Mucosa of gallbladder (tissue), 1 donor: ENCODE measurements around the gene PTPRN2. TPM values are rescaled to one million over a fixed set of nuclear protein-coding genes. Genes with fewer than 3 reads are reported as not detected.
"Not testable (repeated sequence)": the region's sequence is repeated elsewhere in the genome, so short reads cannot be mapped to it uniquely, and the experiment has no call there.

Experiments used
- DNase-seq: peaks from one replicate; pipeline ENCODE4 v3.0.0-alpha.2; 2020; ENCODE audit warnings: low spot score
- total RNA-seq: library from RNA; stranded (reverse); gene quantifications from one replicate; pipeline ENCODE4 v1.2.1, GENCODE V29; 2021
- donor health status: DM: no; HTN: no; CAD: no.

Gene PTPRN2
- total RNA-seq, 1 donor from 2014 or later, result 11.9 TPM

DNA sequence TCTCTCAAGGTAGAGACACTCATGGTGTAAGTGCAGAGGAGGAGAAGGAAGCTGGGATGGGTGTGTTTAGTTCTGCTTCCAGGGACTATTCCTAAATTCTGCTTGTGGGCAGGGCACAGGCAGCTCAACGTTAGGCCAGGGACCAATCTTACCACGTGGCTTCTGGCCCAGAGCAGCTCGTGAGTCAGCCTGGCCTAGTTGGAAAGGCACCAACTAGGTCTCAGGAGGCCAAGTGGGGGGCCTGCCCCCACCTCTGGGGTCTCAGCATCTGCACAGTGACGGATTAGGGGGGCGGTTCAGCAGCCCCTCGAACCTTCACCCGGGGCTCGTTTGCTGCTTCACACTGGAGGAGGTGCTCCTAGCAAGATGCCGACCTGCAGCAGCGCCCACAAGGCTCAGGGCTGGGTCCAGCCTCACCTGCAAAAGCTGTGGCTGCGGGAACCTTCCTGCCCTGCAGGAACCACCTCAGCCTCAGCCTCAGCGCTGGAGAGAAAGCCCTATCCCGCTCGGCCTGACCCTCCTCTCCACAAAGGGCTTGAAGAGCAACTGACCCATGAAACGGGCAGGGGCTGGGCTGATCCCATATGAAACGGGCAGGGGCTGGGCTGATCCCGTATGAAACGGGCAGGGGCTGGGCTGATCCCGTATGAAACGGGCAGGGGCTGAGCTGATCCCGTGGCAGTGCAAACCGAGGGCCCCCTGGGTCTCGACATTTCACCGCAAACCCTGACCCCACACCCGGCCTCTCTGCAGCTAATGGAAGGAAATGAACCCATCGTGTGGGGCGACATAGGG, 803.4 kb downstream of the PTPRN2 start:
- DNase-seq, result no peak

- DNase-seq, result no peak
These were observed 805.6 kb downstream of the PTPRN2 start for GRCh38 chr7:157782041-157782440.

DNA sequence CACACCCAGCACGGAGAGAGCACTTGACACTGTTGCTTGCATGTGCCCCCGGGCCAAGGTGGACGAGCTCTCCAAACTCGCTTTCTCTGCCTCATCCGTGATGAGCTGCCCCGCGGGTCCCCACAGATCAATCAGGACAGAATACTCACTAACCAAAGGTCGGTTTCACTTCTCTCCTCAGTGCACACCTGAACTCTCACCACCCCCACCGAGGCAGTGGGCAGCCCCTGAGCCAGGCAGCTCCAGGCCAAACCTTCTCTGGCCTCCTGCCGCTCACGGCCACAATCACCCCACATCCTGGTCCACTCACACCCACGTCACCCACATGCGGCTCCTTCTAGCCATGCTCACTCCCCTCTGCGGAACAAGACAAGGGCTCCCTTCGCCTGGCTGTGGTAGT, 806.9 kb downstream of the PTPRN2 start:
- DNase-seq, result no peak

DNA sequence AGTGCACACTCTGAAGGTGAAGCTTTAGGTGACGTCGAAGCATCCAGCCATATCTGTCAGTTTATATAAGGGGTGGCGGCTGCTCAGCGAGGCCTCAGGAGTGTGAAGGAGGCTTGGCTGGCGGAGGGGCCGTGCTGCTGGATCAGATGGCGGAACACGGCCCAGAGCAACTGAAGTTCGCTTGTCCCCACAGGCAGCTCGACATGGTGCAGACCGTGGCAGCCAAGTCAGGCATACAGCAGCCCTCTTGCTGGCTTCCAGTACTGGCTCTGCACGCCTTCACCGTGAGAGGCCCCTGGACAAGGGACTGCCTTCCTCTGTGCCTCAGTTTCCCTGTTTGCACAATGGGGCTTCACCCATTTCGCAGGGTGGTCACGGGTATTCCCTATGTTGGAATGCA, 807.3 kb downstream of the PTPRN2 start:
- no peak for DNase-seq

DNA sequence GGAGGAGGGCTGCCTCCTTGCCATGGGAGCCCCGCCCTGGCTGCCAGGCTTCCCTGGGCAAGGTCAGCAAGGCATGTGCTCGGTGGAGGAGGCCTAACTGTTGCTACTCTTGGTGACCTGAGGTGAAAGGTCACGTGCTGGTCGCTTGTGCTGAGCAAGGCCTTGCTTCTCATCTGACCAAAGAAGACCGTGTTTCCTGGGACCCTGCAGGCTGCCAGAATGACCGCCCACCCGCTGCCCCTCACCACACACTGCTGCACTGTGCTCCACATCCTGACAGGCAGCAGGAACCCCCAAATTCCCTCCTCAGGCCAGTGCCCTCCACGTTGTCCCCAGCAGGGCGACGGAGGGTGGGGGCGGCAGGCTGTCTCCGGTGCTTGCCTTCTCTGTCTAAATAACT, 808.4 kb downstream of the PTPRN2 start:
- no peak for DNase-seq

DNA sequence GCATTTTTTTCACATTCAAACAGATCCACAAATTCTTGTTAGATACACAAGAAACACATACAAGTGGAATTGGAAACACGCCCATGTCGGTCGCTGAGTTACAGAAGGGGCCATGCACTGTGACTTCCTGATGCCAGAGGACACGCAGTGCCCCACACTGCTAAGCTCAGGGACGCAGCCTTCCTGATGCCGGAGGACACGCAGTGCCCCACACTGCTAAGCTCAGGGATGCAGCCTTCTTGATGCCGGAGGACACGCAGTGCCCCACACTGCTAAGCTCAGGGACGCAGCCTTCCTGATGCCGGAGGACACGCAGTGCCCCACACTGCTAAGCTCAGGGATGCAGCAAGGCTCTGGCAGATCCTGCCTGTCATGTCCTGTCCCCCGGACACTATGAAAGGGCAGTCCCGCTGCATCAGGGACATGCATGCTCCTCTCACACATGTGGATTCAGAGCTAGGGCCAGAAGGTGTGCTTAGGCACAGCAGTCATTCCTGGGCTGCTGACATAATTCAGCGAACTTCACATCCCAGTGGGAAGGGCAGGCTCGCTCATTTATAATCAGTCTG, 810.3 kb downstream of the PTPRN2 start:
- not testable (repeated sequence) for DNase-seq

GRCh38 chr7:157775560-157776332, 811.9 kb downstream of the PTPRN2 start:
- no peak for DNase-seq

- no peak for DNase-seq
These were observed 812.5 kb downstream of the PTPRN2 start for GRCh38 chr7:157775021-157775559.

GRCh38 chr7:157774495-157774894, 813.1 kb downstream of the PTPRN2 start:
- DNase-seq, result no peak

DNA sequence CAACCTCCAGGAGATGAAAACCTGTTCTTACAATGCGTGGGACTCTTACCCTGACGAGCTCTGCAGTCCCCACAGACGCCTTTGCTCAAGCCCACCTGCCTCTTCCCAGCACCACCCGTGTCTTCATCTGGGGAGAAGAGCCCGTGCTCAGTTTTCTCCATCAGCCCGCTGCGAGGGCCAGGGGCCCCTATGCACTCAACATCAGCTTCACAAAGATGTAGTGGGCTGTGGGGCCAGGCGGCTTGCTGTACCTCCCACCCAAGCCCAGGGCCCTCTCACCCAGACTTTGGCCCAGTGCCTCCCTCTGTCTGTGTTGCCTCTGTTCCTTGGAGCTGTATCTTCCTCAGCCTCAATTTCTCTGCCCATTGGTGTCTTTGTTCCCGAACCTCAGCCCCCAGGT, 814.3 kb downstream of the PTPRN2 start:
- DNase-seq, result no peak

DNA sequence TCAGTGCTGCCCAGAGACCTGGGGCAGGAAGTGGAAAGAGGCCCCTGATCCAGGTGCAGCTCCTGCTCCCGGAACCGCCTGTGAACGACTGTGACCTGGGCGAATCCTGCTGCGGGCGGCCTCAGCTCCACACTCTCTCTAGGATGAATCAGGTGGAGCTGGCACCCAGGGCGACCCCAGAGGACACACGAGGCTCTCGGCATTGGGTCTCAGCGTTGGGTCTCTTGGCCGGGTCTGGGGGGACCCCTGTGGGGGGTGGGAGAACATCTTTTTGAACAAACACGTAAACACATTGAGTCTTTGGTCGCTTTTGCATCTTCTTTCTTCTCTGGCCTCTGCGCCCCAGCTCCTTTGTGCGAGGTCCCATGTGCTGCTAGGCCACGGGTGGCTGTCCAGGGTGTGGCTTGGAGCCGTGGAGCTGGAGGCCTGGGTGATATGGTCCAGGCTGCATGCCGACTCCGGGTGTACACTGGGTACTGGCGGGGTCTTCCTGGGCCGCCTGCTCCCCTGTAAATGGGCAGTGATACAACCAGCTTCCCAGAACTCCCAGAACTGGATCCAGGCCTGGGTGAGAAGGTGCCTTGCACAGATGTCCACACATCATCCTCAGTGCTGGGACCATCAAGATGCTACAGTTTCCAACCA, 815.0 kb downstream of the PTPRN2 start:
- no peak for DNase-seq

GRCh38 chr7:157771689-157772088, 815.9 kb downstream of the PTPRN2 start:
- DNase-seq, result no peak

GRCh38 chr7:157770716-157771320, 816.8 kb downstream of the PTPRN2 start:
- DNase-seq, result no peak

DNA sequence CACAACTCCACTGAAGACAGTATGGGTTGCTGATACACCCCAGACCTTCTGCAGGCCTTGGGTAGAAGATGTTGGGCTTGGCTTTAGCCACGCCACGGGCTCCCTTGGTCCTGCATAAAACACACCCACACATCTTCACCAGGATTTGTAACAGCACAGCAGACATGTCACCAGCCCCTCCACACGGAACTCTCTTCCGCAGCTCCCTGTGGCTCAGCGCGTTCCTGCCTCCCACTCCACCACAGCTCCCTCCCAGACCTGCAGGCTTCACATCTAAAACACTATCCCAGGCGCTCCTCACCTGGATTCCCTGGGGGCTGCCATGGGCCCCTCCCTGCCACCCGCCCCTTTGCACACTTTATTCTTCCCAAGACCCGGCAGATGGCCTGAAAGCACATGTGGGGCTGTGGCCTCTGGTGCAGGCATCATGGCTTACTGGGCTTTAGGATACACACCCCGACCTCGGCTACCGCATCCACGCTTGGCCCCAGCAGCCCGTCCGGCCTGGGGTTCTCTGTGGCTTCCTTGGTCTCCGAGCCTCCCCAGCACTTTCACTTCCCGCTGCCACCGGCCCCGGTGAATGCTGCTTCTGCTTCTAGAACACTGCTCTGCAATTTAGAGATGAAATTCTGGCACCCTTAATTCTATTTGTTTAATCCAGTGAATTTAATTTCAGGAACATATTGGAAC, 818.0 kb downstream of the PTPRN2 start:
- DNase-seq, result no peak

DNA sequence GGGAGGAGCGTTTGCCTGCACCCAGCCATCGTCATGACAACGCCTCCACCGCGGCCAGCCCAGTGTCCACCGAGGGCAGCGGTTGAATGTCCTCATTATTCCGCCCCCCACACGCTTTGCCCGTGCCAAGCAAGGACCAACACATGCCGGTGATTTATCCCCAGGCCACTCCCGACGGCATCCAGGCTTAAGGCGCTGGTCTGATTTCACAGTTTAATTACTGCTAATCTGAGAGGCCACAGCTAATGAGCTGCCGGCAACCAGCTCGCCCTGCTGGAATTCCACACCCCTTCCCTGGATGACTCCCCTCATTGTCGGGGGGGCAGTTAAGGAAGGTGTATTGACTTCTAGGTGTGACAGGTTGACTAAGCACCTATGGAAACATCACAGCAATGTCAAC, 818.5 kb downstream of the PTPRN2 start:
- no peak for DNase-seq

DNA sequence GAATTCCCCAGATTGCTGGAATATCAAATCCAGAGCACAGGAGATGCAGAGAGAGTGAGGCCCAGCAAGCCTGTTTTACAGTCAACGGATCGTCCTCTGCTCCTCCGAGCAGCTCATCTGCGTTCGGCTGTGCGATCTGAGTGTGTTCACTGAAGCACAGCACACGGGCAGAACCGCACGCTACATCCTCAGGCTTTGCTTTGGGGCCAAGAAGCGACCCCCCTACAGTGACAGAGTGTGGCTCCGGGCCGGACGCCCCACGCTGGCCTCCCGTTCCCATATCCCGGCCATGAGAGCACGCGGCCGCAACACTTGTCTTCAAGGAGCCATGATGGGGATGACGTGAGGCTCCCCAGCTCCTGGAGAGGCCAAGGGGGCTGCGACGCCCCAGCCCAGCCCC, 819.4 kb downstream of the PTPRN2 start:
- no peak for DNase-seq

GRCh38 chr7:157767506-157768197, 820.0 kb downstream of the PTPRN2 start:
- DNase-seq, result no peak

GRCh38 chr7:157766098-157766497, 821.5 kb downstream of the PTPRN2 start:
- DNase-seq, result no peak

- DNase-seq, result no peak
These were observed 822.6 kb downstream of the PTPRN2 start for GRCh38 chr7:157764946-157765537.

- DNase-seq, result no peak
These were observed 823.4 kb downstream of the PTPRN2 start for GRCh38 chr7:157764193-157764592.
